NOMO-1 (cell line): Measurements from ENCODE around the gene TBC1D4.
A peak's percentile ranks its signal among the peaks of the same experiment; 100 is the strongest.

Experiments
- DNase-seq, 2 experiments: peaks; one replicate each; lab custom pipeline; 2025; ENCODE audit not compliant: unreplicated experiment in 2 of 2; lab: John Stamatoyannopoulos, UW

The TBC1D4 gene

DNA sequence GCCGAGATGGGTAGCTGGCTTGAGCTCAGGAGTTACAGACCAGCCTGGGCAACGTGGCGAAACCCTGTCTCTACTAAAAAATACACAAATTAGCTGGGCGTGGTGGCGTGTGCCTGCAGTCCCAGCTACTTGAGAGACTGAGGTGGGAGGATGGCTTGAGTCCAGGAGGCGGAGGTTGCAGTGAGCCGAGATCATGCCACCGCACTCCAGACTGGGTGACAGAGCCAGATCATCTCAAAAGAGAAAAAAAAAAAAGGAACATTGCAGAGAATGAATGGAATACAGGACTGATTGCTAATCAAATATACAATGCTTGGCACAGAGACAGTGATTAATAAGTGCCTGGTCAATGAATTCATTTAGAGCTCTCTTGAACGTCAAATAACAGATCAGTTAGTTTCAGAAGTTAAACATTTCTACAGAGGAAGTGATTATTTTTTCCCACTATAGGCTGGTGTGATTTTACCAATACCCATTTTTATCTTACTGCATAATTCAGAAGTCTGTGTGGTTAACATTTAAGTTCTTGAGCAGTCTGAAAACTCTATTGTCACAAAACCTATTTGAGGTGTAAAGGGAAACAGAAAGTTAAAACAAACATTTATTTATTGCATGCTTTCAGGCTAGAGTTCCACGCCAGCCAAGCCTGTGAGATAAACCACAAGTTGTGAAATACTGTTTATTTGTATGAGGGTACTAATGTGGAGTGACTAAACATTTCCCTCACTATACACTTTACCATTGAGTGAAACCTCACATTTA is 7.7 kb upstream of the TBC1D4 start:
- peak in 1 of 2 experiments; percentile 74 for DNase-seq

DNA sequence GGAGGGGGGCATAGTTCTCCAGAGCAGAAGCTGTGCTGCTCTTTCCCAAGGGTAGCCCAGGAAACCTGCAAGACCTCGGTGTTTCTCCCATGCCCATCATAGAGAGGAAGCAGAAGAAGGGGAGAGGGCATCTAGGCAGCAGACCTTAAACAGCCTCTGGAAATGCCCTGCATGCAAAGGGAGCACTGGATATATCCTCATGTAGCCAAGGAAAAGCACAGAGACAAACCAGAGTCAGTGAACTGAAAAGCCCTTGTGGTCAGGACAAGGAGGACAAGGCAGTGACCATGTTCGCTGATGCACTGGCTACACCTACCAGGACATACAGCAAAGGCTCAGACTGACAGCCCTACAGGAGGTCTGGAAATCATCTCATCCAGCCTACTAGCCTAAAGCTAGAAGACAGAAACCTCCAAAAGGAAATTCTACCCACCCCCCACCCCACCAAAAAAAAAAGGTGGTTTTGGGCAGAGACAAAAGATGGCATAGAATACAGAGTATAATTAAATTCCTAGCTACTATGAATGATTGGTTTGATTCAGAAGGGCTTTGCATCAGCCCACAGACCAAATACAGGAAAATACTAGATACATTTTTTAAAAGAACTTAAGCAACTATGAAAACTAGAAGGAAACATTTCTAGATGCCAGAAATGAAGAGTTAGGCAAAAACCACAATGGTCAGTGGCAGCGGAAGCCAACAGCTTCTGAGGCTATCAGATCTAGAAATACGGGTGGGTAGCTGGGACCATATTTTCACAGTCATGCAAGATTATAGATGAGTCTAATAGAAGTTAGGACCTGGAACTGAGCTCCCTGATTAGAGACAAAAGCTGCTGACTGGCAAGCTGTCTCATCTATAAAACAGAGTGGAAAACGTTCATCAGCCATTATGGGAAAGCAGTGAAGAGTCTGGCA is 4.4 kb upstream of the TBC1D4 start:
- DNase-seq, result no peak

DNA sequence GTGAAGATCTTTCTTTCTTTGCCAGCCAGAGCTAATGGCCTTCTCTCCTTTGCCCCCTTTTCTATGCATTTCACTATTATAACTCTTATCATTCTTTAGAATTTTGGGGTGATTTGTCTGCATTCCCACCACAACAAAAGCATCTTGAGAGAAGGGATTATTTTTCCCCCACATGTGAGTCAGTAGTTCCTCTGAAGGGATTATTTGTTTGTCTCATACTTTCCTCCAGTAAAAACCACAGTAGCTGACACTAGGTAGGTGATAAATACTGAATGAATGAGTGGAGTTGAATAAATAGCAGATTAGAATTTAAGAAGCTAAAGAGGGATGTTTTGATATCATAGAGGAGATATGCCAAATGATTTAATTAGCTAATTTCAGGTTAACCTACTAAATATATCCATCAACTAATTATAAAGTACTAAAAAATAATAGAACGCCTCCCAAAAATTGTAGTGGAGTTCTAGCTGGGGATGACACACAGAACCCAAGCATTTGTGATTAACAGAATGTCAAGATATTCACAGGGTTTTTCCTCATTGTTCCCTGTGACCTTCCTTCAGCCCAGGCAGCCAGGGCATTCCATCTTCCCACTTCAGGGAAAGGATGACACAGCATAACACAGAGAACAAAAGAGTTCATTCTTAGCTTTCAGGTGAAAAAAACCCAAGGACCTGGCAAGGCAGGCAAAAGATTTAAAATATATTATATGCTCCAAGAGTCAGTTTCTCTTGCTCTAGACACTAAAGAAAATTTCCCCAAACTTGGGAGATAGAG is 3.5 kb upstream of the TBC1D4 start:
- no peak for DNase-seq

DNA sequence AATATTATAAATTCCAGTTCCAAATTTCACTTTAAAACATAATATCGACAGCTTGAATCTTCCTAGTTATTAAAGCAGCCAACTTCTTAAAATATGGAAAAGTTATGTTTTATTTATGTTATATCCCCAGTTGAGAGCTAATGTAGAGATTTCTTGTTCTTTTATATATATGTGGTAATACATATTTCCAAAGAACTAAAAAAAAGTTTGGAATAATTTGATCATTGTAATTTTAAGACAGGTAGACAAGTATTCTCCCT is 781 bp upstream of the TBC1D4 start:
- DNase-seq, result no peak

DNA sequence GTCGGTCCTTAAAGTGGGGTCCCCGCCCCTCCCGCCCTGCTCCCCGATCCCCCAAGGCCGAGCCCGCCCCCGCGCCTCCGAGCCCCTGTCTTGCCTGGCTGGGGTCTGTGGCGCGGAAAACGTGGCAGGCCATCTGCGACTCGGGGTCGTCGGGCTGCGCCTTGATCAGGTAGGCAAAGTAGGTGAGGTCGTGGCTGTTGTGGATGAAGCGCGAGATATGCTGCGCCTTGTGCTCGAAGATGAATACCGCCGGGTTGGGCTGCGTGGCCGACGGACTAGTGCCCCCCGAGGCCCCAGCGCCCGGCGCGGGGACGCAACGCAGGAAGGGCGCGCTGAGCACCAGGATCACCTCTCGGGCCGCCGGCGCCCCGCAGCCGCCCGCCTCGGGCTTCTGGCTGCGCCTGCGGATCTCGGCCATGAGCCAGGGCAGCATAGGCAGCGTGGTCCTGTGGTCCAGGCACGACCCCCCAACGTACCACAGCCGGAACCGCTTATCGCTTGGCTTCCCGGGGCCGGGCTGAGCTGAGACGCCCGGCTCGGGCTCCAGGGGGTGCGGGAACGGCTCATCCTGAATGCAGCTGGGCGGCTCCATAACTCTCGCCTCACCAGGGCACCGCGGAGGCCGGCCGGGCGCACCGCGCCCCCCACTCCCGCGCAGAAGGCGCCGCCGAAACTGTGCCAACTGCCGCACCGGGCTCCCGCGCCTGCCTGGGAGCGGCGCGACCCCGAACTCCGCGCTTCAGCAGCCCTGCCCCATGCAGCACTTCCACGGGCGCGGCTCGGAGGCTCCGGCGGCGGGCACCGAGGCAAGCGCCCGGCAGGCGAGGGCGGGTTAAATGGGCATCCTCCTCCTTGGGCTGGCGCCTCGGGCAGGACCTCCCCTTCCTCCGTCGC is 546 bp downstream of the TBC1D4 start:
- DNase-seq, result no peak

DNA sequence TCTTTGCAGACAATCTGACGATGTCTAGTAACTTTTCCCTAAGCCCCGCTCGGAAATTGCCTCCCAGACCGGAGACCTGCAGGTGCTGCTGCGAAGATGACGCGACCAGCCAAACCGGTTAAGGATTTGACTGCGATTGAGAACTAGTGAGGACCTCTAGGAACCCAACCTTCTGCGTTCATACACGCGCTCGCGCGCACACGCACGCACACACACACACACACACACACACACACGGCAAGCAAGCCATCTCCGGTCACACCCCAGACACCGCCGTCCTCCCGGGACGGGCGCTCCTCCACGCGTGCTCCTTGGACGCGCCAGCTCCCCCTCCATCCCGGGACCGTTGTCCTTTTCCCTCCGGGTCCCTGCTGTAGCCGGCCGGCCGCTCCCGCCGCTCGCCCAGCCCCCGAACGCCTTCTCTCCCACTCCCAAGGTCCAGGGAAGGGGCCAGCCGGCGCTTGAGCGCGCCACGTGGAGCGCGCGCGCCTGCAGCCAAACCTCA is 1.2 kb downstream of the TBC1D4 start:
- no peak for DNase-seq

DNA sequence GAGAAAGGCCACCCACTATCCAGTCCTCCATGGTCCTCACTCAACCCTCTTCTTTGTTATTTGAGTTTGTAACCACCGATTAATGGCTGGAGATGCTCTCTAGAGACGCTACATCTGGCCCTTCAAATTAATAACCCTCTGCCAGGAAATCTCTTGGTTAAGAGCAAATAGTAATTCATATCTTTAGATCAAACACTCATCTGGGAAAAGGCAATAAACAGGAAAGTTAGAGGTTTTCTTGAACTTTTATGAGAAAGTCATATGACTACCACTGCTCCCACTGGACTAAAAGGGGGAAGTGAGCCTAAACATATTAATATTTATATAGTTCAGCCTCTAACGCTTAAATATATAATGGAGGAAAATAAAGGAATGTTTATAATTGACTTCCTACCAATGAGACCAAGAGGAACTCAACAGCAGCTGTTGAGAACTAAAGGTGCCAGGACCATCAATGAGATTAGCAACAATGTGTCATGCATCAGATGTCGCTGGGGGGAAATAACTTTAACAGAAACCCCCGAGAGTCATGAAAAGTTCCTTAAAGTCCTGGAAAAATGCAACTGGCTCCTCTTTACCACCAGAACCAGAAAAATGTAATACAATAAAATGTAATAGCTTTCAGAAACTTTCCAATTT is 2.7 kb downstream of the TBC1D4 start:
- DNase-seq, result no peak

DNA sequence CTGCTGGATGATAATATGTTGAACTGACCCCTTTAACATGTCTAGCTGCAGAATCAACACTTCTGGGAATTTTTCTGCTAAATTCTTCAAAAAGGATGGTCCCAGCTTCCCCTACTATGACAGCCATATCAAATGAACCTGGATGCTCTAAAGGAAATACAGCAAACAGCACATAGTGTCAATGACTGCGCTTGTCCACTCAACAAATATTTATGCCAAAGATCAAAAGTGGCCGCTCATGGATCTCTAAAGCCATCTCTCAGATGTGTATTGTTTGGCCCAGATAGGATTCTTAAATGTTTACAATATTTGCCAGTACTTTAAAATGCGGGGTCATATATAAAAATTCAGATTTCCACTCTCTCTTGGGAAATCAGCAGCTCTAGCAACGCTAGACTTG is 3.3 kb downstream of the TBC1D4 start:
- no peak for DNase-seq

DNA sequence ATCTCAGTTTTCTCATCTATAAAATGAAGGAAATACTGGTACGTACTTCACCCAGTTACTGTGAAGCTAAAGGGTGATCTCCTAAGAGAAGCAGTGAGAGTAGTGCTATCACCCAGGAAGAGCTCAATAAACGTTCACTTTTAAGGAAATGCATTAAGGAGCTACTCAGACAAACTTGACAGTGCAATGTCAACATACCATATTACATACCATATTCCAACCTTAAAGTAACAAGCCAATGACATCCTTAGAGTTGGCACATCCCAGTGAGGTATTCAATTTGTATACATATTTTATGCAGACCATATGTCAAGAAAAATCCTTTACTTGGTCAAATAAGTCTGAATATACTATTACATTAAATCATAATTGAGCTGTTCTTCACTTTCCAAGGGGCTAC is 7.0 kb downstream of the TBC1D4 start:
- no peak for DNase-seq

DNA sequence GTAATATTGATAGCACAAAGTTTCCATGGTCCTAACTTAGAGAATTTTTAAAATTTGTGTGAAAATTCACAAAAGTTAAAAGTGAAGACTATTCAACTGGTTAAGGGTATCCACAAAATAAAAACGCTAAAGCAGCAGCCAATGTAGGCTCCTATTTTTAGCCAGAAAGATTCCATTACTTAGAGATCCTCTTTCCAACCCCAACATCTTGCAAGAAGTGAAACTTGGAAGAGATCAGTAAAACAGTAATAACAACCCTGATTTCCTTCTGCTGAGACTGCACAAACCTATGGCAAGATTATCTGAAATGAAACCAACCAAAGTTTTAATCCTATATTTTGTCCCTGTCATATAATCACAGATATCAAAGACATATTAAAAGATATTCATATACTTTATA is 8.5 kb downstream of the TBC1D4 start:
- DNase-seq, result no peak

DNA sequence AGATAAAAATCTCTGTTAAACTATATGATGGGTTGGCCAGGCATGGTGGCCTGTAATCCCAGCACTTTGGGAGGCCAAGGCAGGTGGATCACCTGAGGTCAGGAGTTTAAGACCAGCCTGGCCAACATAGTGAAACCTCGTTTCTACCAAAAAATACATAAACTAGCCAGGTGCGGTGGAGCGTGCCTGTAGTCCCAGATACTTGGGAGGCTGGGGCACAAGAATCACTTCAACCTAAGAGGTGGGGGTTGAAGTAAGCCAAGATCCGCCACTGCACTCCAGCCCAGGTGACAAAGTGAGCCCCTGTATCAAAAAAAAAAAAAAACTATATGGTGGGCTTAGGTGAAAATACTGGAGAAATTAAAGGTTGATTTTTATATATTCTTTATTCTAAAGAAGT is 11.3 kb downstream of the TBC1D4 start:
- no peak for DNase-seq

DNA sequence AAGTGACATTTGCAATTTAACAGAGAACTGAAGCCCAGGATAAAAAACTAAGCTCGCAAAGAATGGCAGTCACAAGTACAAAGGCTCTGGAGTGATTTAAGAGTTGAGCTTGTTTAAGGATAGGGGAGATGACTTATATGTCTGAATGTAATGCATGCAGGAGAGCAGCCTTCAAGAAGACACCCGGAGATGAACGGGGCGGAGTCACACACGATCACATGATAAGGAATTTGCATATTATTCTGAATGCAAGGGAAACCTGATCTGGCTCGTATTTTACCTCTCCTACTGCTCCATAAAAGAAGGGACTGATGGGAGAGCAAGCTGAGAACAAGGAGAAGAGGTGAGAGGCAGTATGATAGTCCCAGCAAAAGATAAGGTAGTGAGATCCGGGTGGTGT is 12.9 kb downstream of the TBC1D4 start:
- DNase-seq, result no peak

DNA sequence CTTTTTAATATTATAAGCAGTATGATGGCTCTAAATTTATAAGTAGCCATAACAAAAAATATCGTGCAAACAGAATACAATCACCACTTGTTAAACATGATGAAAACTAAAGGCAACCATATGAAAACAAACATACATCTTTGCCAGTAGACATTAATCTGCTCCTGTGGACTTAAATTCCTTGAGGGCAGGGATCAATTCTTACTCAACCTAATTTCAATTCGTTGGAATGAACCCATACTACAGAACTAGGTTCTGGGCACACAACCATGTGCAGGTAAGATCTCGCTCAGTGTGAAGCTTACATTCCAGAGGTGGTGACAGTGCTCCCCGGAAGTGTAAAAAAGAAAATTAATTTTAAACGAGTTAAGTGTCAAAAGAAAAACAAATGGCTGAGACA is 13.4 kb downstream of the TBC1D4 start:
- DNase-seq, result no peak

DNA sequence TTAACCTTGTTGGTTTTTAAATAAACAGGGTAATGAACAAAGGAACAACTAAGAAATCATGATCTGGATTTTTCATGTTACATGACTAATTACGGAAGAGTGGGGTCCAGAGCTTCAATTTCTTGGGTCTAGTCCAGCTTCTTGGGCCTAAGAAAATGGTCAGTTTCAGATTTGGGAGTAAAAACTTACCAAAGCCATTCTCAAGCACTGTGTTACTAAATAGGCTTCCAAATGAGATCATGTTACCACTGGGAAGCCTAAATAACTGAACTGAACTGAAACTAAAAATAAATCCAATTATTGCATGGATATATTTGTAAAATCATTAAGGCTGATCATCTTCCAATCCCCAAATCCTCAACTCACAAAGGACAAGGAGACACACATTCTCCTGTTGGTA is 13.9 kb downstream of the TBC1D4 start:
- DNase-seq, result no peak

DNA sequence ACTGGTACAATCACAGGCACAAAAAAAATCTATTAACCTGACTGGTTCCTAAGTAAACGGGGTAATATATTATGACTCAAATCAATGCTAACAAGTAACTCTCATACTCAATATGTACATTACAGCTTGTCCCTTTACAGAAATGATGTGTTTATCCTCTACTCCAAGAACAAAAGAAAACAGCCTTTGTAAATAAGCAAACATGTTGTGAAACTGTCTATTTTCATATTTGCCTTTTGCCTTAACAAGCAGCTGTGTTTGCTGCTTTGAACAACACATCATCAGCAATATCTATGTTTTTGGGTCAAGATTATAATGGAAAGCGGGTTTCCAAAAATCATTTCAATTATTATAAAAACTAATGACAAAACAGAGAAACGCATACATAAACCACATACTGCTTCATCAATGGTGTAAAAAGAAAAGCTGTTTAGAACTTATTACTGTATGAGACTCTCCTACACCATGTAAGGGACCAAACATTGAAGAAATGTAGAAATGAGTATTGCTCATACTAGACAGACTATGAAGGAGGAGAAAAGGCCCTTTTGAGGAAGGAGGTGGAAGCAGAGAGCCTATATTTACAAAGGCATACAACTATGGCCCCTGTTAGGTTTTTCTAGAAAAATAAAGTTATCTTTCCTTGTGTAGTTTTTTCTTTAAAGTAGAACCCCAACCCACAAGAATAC is 14.8 kb downstream of the TBC1D4 start:
- DNase-seq, result no peak

DNA sequence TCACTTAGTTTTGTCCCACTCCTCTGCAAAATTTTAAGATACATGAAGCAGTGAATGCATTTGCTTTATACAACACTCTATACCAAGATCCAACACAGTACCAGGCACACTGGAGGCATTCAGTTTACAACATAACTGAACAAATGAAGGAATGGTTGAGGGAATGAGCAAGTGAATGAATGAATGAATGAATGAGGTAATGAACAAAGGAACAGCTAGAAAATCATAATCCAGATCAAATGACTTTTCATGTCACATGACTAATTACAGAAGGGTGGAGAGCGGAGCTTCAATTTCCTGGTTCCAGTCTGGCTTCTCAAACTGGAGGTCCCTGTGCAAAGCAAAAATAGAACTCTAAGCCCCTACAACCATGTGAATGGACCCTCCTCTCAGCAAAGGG is 16.7 kb downstream of the TBC1D4 start:
- no peak for DNase-seq

DNA sequence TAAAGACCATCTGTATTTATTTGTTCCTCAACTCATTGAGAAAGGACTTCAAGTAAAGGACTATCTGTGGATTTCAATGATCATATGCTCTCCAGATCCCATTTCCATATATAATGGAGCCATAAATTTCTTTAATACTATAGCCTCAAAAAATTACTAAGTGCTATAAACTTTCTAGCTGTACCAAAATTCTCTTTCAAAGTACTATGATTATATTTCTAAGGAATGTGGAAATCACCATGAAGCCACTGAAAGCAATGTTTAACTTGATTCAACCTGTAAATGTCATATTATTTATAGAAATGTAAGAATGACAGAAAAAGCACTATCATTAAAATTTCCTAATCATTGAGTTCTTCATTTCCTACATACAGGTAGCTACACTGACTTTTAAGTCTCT is 20.7 kb downstream of the TBC1D4 start:
- no peak for DNase-seq

DNA sequence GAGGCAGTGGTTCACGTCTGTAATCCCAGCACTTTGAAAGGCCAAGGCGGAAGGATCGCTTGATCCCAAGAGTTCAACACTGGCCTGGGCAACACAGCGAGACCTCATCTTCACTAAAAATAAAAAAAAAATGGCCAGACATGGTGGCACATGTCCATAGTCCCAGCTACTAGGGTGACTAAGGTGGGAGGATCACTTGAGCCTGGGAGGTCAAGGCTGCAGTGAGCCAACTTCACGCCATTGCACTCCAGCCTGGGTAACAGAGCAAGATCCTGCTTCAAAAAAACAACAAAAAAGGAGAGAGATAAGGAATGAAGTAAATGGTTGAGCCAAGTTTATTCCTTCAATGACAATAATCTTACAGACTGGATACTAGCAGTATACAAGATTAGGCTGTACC is 21.3 kb downstream of the TBC1D4 start:
- no peak for DNase-seq

DNA sequence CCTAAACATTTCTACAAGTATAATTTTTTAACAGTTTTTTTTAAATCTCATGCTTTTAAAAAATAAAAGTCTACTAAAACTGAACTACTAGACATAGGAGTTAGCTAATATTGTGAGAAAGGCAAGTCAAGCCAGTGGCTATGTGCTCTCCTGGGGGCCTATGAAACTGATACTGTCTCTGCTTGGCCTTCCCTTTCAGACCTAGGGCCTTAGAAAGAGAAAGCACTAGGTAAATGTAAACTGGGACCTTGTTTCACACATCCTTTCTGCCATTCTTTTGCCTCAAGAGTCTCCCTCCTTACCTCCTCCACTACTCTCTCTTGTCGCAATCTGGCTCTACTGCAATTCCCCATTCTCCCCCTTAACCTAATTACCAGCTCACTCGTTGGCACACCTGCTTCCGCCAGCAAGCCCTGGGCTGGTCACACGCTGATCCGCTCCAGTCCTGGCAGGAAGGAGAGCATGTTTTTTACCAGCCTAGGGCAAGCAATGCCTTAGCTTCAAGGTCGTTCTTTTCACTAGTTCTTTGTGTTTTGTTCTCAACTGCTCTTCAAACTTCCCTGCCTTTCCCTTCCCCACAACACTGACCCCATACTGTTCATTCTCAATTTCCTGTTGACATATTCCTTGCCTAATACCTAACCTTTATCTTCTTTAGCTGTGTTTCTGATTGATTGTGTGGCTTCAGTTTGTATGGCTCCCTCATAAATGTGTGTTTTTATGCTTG is 23.1 kb downstream of the TBC1D4 start:
- no peak for DNase-seq
